ENCODE results near the gene CSN3.

The CSN3 gene

GRCh38 chr4:70225824-70226223 is 16.6 kb upstream of the CSN3 start, which contains the start of gene FDCSP:
Gene FDCSP (plus strand): TSS chr4:70226124. CDS start chr4:70231195, 5,071 bp downstream.
- H3K4me2 ChIP-seq (ENCODE audit: low read depth, low read length, poor library complexity, severe bottlenecking): no peak within 1 kb of the TSS
- H3K27me3 ChIP-seq (ENCODE audit: low read length): no peaks in the 10 kb centered on the region
- H3K79me2 ChIP-seq (ENCODE audit: insufficient read depth, low read length): no peaks in the 10 kb centered on the region
- no peaks in the 10 kb centered on the region for H3K36me3 ChIP-seq (ENCODE audit: low read length)
- H2AFZ ChIP-seq (ENCODE audit: low read depth, low read length, severe bottlenecking): no peak within 1 kb of the TSS
- H4K20me1 ChIP-seq (ENCODE audit: low read depth, low read length): no peaks in the 10 kb centered on the region
- H3K9me3 ChIP-seq (ENCODE audit: insufficient read depth, low read length): no peaks in the 10 kb centered on the region
- H3K4me3 ChIP-seq (ENCODE audit: insufficient read depth, low read length, poor library complexity, severe bottlenecking): no peak within 1 kb of the TSS
- H3K9me2 ChIP-seq (replicated peaks; ENCODE audit: insufficient read depth, low read length): no peaks in the 10 kb centered on the region
- no peak within 1 kb of the TSS for H3K9ac ChIP-seq (ENCODE audit: low read length)
- H3F3A ChIP-seq (ENCODE audit: insufficient read depth): no peaks in the 10 kb centered on the region
- no peak within 1 kb of the TSS for H3K27ac ChIP-seq (ENCODE audit: low read depth, low read length)
- no peak for TF ChIP-seq CTCF (IDR thresholded peaks at IDR 0.05; ENCODE audit: insufficient read depth, low read length, poor library complexity, severe bottlenecking)
- TF ChIP-seq EZH2phosphoT487 (conservative IDR thresholded peaks at IDR 0.05; ENCODE audit: low read length): no peak

GRCh38 chr4:70236125-70236524 is 6.3 kb upstream of the CSN3 start:
- no peak for TF ChIP-seq CTCF (IDR thresholded peaks at IDR 0.05; ENCODE audit: insufficient read depth, low read length, poor library complexity, severe bottlenecking)
- Histone ChIP-seq H3K79me2 (ENCODE audit: insufficient read depth, low read length) (no peaks in the 10 kb centered on the region), H3K4me2 (ENCODE audit: low read depth, low read length, poor library complexity, severe bottlenecking) (no peak overlapping the region), H3K27me3 (ENCODE audit: low read length) (no peaks in the 10 kb centered on the region), H3K9me3 (ENCODE audit: insufficient read depth, low read length) (no peaks in the 10 kb centered on the region), H3K36me3 (ENCODE audit: low read length) (no peaks in the 10 kb centered on the region), H3F3A (ENCODE audit: insufficient read depth) (no peaks in the 10 kb centered on the region), H4K20me1 (ENCODE audit: low read depth, low read length) (no peaks in the 10 kb centered on the region), H3K27ac (ENCODE audit: low read depth, low read length) (no peak overlapping the region), H2AFZ (ENCODE audit: low read depth, low read length, severe bottlenecking) (no peak overlapping the region), H3K9ac (ENCODE audit: low read length) (no peak overlapping the region), H3K9me2 (replicated peaks; ENCODE audit: insufficient read depth, low read length) (no peaks in the 10 kb centered on the region), H3K4me3 (ENCODE audit: insufficient read depth, low read length, poor library complexity, severe bottlenecking) (no peak overlapping the region)

GRCh38 chr4:70239131-70239883 is 3.1 kb upstream of the CSN3 start:
- TF ChIP-seq EZH2phosphoT487 (conservative IDR thresholded peaks at IDR 0.05; ENCODE audit: low read length) (no peak), CTCF (IDR thresholded peaks at IDR 0.05; ENCODE audit: insufficient read depth, low read length, poor library complexity, severe bottlenecking) (no peak)
- Histone ChIP-seq H3K9ac (ENCODE audit: low read length) (no peak overlapping the region), H3F3A (ENCODE audit: insufficient read depth) (no peaks in the 10 kb centered on the region), H3K79me2 (ENCODE audit: insufficient read depth, low read length) (no peaks in the 10 kb centered on the region), H3K4me3 (ENCODE audit: insufficient read depth, low read length, poor library complexity, severe bottlenecking) (no peak overlapping the region), H3K4me2 (ENCODE audit: low read depth, low read length, poor library complexity, severe bottlenecking) (no peak overlapping the region), H3K27me3 (ENCODE audit: low read length) (no peaks in the 10 kb centered on the region), H3K27ac (ENCODE audit: low read depth, low read length) (no peak overlapping the region), H4K20me1 (ENCODE audit: low read depth, low read length) (no peaks in the 10 kb centered on the region), H2AFZ (ENCODE audit: low read depth, low read length, severe bottlenecking) (no peak overlapping the region), H3K9me3 (ENCODE audit: insufficient read depth, low read length) (no peaks in the 10 kb centered on the region), H3K9me2 (replicated peaks; ENCODE audit: insufficient read depth, low read length) (no peaks in the 10 kb centered on the region), H3K36me3 (ENCODE audit: low read length) (no peaks in the 10 kb centered on the region)

Measured in SU-DHL-6 (cell line).